ENCODE results near the gene FBXO48. TPM values are rescaled to one million over a fixed set of nuclear protein-coding genes. Genes with fewer than 3 reads are reported as not detected.
"Not testable (repeated sequence)": the region's sequence is repeated elsewhere in the genome, so short reads cannot be mapped to it uniquely, and the experiment has no call there.

The FBXO48 gene
- polyA plus RNA-seq, 1 donor = 2.5 TPM

DNA sequence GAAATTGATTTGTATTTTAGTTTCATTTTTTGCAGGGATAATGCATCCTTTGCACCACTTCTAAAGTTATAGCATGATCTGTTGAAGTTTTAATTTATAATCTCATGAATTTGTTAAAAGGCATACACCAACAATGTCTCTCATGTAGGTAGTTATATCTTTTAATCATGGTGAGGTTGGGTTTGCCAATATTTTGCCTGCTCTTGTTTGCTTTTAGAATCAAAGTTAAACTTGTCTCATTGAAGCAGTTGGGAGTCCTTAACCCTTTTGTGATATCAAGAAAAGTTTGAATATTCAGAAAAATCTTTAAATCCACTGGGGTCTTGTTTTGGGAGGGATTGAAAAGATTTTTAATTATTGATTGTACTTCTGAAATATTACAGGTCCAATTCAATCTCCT lies 32.0 kb upstream of the FBXO48 start:
- H3K4me1 ChIP-seq (ENCODE audit: control insufficient read depth, insufficient read depth, low read length) = no peaks in the 10 kb centered on the region
- H3K36me3 ChIP-seq (ENCODE audit: control insufficient read depth, insufficient read depth, low read length) = no peaks in the 10 kb centered on the region

DNA sequence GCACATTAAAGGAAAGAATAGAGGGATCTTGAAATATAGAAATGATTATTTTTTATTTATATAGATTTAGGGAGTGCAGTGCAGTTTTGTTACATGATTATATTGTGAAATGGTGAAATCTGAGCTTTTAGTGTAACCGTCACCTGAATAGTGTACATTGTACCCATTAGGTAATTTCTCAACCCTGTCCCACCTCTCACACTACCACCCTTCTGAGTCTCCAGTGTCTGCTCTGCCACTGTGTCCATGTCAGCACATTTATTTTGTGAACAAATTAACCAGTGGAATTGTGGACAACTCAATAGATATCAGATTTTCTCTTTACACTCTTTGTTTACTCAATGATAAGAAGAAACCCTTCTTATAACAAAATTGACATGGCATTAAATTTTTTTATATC lies 24.5 kb upstream of the FBXO48 start:
- Histone ChIP-seq H3K4me1 (ENCODE audit: control insufficient read depth, insufficient read depth, low read length) (no peaks in the 10 kb centered on the region), H3K27ac (ENCODE audit: low read length) (no peak overlapping the region), H3K9me3 (ENCODE audit: control insufficient read depth, low read depth, low read length) (peaks cover 2% of the 10 kb centered on the region), H3K36me3 (ENCODE audit: control insufficient read depth, insufficient read depth, low read length) (no peaks in the 10 kb centered on the region), H3K27me3 (ENCODE audit: control insufficient read depth, insufficient read depth, low read length) (no peaks in the 10 kb centered on the region), H3K4me3 (ENCODE audit: low read length) (no peak overlapping the region)
- no CpG with 5 or more reads among the region's 1 CpG for WGBS (ENCODE audit: insufficient coverage, low lambda C conversion rate)
- DNase-seq = no peak

More for the DNA sequence above, 32.0 kb upstream of the FBXO48 start:
- Histone ChIP-seq H3K27ac (ENCODE audit: low read length) (no peak overlapping the region), H3K4me3 (ENCODE audit: low read length) (no peak overlapping the region), H3K27me3 (ENCODE audit: control insufficient read depth, insufficient read depth, low read length) (no peaks in the 10 kb centered on the region), H3K9me3 (ENCODE audit: control insufficient read depth, low read depth, low read length) (peaks cover 2% of the 10 kb centered on the region)
- no peak for DNase-seq

DNA sequence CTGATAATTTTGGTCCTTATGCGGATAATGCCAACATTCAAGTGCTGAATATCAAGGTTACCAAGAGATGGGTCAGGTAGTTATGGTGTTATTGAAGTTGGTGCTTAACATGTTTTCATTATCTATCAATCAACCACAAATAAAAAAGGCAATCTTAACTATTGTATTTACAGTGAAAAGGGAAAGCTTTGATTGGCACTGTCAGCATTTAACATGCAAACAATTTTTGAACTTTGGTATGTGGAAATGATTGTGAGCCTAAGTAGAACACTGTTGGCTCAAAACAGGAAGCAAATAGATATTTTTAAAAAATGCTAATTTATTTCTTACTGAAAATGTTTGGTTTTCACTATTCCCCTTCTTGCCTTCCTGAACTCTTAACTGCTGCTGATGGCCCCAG lies 22.2 kb upstream of the FBXO48 start:
- no CpG with 5 or more reads among the region's 1 CpG for WGBS (ENCODE audit: insufficient coverage, low lambda C conversion rate)
- DNase-seq = no peak
- H3K9me3 ChIP-seq (ENCODE audit: control insufficient read depth, low read depth, low read length) = no peaks in the 10 kb centered on the region

DNA sequence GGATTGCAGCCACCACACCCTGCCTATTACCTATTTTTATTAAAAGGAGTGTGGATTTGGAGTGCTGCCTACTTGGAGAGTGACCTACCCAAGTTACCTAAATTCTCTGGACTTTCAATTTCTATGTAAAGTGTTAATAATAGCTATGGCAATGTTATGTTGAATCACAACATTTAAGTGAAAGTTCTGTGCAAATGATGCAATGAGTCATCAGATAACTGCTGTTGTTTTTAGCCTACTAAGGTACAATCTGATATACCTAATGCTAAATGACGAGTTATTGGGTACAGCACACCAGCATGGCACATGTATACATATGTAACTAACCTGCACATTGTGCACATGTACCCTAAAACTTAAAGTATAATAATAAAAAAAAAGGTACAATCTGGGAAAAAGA lies 21.5 kb upstream of the FBXO48 start:
- no CpG with 5 or more reads among the region's 1 CpG for WGBS (ENCODE audit: insufficient coverage, low lambda C conversion rate)
- not testable (repeated sequence) for H3K4me3 ChIP-seq (ENCODE audit: low read length); H3K27me3 ChIP-seq (ENCODE audit: control insufficient read depth, insufficient read depth, low read length); H3K9me3 ChIP-seq (ENCODE audit: control insufficient read depth, low read depth, low read length); H3K27ac ChIP-seq (ENCODE audit: low read length); H3K36me3 ChIP-seq (ENCODE audit: control insufficient read depth, insufficient read depth, low read length); H3K4me1 ChIP-seq (ENCODE audit: control insufficient read depth, insufficient read depth, low read length); DNase-seq

More for the DNA sequence above, 22.2 kb upstream of the FBXO48 start:
- no peaks in the 10 kb centered on the region for H3K27me3 ChIP-seq (ENCODE audit: control insufficient read depth, insufficient read depth, low read length)
- no peaks in the 10 kb centered on the region for H3K4me1 ChIP-seq (ENCODE audit: control insufficient read depth, insufficient read depth, low read length)
- no peak overlapping the region for H3K4me3 ChIP-seq (ENCODE audit: low read length)
- H3K36me3 ChIP-seq (ENCODE audit: control insufficient read depth, insufficient read depth, low read length) = no peaks in the 10 kb centered on the region
- no peak overlapping the region for H3K27ac ChIP-seq (ENCODE audit: low read length)

DNA sequence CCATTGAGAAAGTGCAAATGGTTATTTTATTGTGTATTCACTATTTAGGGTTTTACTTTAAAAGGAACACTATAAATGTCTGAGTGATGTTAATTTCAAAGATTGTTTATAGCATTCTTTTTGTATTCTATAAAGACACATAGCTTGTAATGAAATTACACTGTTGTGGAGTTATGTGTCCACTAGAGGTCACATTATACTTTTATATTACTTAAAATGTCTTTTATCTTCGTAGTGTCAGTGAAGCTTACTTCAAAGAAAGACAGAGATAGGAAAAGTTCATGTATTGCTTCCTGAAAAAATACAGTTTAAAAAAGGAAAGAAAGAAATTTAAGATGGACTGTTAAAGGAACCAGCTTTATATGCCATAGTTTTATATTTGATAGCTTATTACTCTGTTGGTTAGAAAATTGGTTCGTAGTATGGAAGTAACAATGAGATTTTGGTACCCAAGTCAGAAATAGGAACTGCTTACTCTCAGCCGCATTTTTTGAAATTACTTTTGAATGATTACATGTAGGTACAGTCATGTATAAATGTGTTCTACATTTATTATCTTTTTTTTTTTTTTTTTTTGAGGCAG lies 20.8 kb upstream of the FBXO48 start:
- WGBS (ENCODE audit: insufficient coverage, low lambda C conversion rate) = 50% methylated on average over 2 of the region's 3 CpGs
- DNase-seq = no peak
- Histone ChIP-seq H3K36me3 (ENCODE audit: control insufficient read depth, insufficient read depth, low read length) (no peaks in the 10 kb centered on the region), H3K4me1 (ENCODE audit: control insufficient read depth, insufficient read depth, low read length) (no peaks in the 10 kb centered on the region), H3K27me3 (ENCODE audit: control insufficient read depth, insufficient read depth, low read length) (no peaks in the 10 kb centered on the region), H3K4me3 (ENCODE audit: low read length) (no peak overlapping the region), H3K27ac (ENCODE audit: low read length) (no peak overlapping the region), H3K9me3 (ENCODE audit: control insufficient read depth, low read depth, low read length) (no peaks in the 10 kb centered on the region)

DNA sequence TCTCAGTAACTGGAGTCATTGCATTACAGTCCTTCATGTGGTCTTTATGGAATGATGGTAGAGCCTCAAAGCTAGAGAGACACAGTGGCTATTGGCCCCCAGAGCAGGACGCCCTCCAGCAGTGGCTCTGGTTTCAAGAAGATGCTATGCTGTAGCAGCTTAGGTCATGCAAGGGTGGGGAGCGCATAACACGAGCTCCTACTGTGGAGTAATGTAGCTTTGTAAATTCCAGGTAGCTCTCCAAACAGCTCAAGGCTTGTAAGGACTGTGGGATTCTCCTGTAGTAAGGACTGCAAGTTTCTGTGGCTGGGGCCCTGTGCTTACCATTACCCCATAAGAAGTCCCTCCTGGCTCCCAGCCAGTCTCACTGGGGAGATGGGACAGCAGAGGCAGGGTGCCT lies 15.9 kb upstream of the FBXO48 start:
- Histone ChIP-seq H3K4me1 (ENCODE audit: control insufficient read depth, insufficient read depth, low read length) (no peaks in the 10 kb centered on the region), H3K9me3 (ENCODE audit: control insufficient read depth, low read depth, low read length) (no peaks in the 10 kb centered on the region), H3K27me3 (ENCODE audit: control insufficient read depth, insufficient read depth, low read length) (no peaks in the 10 kb centered on the region), H3K36me3 (ENCODE audit: control insufficient read depth, insufficient read depth, low read length) (no peaks in the 10 kb centered on the region), H3K4me3 (ENCODE audit: low read length) (no peak overlapping the region), H3K27ac (ENCODE audit: low read length) (no peak overlapping the region)
- no peak for DNase-seq
- WGBS (ENCODE audit: insufficient coverage, low lambda C conversion rate) = no CpG with 5 or more reads among the region's 3 CpGs

DNA sequence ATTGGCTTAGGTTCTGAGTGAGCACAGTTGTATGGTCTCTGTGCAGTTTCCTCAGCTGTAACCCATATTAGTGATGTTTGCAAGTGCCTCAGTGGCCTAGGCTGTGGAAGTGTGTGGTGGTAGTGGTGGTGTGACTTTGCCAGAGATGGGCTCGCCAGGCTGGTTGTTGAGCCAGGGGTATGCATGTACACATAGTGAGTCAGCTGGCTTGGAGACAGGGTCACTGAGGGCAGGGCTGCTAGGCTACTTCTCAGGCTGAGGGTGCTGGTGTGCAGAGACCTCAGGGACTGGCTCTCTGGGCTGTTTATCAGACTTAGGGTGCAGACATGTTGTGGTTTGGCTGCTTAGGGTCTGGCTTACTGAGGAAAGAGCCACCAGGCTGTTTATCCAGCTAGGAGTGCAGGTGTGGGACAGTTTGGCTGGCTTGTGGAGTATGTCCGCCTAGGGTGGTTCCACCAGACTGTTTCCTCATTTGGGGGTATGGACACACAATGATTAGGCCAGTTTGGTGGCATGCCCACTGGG lies 15.3 kb upstream of the FBXO48 start:
- H3K9me3 ChIP-seq (ENCODE audit: control insufficient read depth, low read depth, low read length) = no peaks in the 10 kb centered on the region
- no peak for DNase-seq
- no peak overlapping the region for H3K4me3 ChIP-seq (ENCODE audit: low read length)
- H3K4me1 ChIP-seq (ENCODE audit: control insufficient read depth, insufficient read depth, low read length) = no peaks in the 10 kb centered on the region
- no peaks in the 10 kb centered on the region for H3K27me3 ChIP-seq (ENCODE audit: control insufficient read depth, insufficient read depth, low read length)
- no CpG with 5 or more reads among the region's 2 CpGs for WGBS (ENCODE audit: insufficient coverage, low lambda C conversion rate)
- no peak overlapping the region for H3K27ac ChIP-seq (ENCODE audit: low read length)
- no peaks in the 10 kb centered on the region for H3K36me3 ChIP-seq (ENCODE audit: control insufficient read depth, insufficient read depth, low read length)

DNA sequence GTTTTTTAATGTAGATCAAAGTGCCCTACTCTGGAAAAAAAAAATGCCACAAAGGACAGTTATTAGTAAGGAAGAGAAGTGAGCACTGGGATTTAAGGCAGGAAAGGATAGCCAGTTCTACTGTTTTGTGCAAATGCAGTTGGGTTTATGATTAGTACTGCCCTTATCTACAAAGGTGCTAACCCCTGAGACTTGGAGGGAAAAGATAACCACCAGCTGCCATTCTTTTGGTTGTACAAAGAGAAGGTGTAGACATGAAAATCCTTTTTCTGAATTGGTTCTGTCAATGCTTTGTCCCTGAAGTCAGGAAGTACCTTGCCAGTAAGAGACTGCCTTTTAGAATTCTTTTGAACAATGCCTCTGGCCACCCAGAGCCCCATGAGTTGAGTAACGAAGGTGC lies 11.6 kb upstream of the FBXO48 start:
- Histone ChIP-seq H3K27ac (ENCODE audit: low read length) (no peak overlapping the region), H3K36me3 (ENCODE audit: control insufficient read depth, insufficient read depth, low read length) (no peaks in the 10 kb centered on the region), H3K4me1 (ENCODE audit: control insufficient read depth, insufficient read depth, low read length) (peaks cover 4% of the 10 kb centered on the region), H3K9me3 (ENCODE audit: control insufficient read depth, low read depth, low read length) (no peaks in the 10 kb centered on the region), H3K4me3 (ENCODE audit: low read length) (no peak overlapping the region), H3K27me3 (ENCODE audit: control insufficient read depth, insufficient read depth, low read length) (no peaks in the 10 kb centered on the region)
- no CpG with 5 or more reads among the region's 1 CpG for WGBS (ENCODE audit: insufficient coverage, low lambda C conversion rate)
- no peak for DNase-seq

DNA sequence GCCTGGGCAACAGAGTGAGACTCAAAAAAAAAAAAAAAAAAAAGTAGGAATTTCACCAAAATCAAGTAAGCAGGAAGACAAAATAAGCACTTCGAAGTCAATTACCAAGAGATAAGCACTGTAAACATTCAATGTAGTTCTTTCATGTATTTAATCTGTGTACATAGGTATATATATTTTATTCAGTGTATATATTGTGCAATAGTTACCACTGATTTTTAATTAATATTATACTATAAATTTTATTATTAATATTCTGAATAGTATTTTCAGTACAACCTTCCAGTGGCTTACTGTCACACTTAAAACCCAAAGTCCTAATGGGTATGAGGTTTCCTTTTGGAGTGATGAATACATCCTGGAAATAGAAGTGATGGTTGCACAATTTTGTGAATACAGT lies 9.4 kb upstream of the FBXO48 start:
- H3K9me3 ChIP-seq (ENCODE audit: control insufficient read depth, low read depth, low read length) = no peaks in the 10 kb centered on the region
- no peaks in the 10 kb centered on the region for H3K36me3 ChIP-seq (ENCODE audit: control insufficient read depth, insufficient read depth, low read length)
- no peak overlapping the region for H3K27ac ChIP-seq (ENCODE audit: low read length)
- no peak overlapping the region for H3K4me3 ChIP-seq (ENCODE audit: low read length)
- no peaks in the 10 kb centered on the region for H3K27me3 ChIP-seq (ENCODE audit: control insufficient read depth, insufficient read depth, low read length)
- 43% methylated on average over 1 of the region's 1 CpG for WGBS (ENCODE audit: insufficient coverage, low lambda C conversion rate)
- no peak for DNase-seq
- H3K4me1 ChIP-seq (ENCODE audit: control insufficient read depth, insufficient read depth, low read length) = peaks cover 4% of the 10 kb centered on the region

DNA sequence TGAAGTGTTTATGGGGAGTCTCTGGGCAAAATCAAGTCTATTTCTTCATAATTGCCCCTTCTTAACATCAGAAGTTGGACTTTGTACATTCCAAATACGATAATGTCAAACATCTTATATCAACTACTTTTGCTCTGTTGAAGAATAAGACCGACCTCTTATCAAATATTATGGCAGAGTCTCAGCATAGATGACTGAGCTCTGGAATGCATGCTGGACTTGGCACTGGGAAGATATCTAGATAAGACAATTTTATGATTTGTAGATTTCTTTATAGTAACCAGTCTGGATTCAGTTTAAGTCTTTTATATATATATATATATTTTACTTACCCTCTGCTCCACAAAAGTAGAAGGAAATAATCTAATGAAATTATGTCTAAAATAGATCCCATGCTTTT lies 8.5 kb upstream of the FBXO48 start:
- Histone ChIP-seq H3K27me3 (ENCODE audit: control insufficient read depth, insufficient read depth, low read length) (no peaks in the 10 kb centered on the region), H3K4me1 (ENCODE audit: control insufficient read depth, insufficient read depth, low read length) (peaks cover 4% of the 10 kb centered on the region), H3K36me3 (ENCODE audit: control insufficient read depth, insufficient read depth, low read length) (no peaks in the 10 kb centered on the region), H3K4me3 (ENCODE audit: low read length) (no peak overlapping the region), H3K9me3 (ENCODE audit: control insufficient read depth, low read depth, low read length) (no peaks in the 10 kb centered on the region), H3K27ac (ENCODE audit: low read length) (peak overlapping the region; percentile 8)
- WGBS (ENCODE audit: insufficient coverage, low lambda C conversion rate) = no CpG with 5 or more reads among the region's 2 CpGs
- peak in 1 of 2 donors; percentile 17 for DNase-seq

DNA sequence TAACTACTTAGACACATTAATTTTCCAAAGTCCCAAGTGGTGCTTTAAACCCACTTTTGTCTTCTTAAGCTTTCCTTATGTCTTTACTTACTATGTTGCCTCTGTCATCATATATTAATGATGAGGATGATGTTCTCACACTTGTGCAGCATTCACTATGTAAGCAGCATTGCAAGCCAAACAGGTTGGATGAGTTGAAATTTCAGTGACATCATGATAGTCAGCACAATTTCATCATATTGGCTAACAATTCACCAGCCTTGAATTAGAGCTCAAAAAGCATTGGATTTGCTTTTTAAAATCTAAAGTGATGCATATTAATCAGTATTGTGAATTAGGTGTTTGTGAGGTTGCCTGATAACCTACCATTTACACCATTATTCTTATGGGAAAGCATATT lies 8.0 kb upstream of the FBXO48 start:
- peaks cover 4% of the 10 kb centered on the region for H3K4me1 ChIP-seq (ENCODE audit: control insufficient read depth, insufficient read depth, low read length)
- H3K9me3 ChIP-seq (ENCODE audit: control insufficient read depth, low read depth, low read length) = no peaks in the 10 kb centered on the region
- H3K4me3 ChIP-seq (ENCODE audit: low read length) = no peak overlapping the region
- peak; percentile 69 to 76 for DNase-seq
- H3K27me3 ChIP-seq (ENCODE audit: control insufficient read depth, insufficient read depth, low read length) = no peaks in the 10 kb centered on the region
- no peaks in the 10 kb centered on the region for H3K36me3 ChIP-seq (ENCODE audit: control insufficient read depth, insufficient read depth, low read length)
- peak overlapping the region; percentile 8 for H3K27ac ChIP-seq (ENCODE audit: low read length)
